ACC112 (cell line): Measurements from ENCODE around the gene AVL9.
"Not testable (repeated sequence)": the region's sequence is repeated elsewhere in the genome, so short reads cannot be mapped to it uniquely, and the experiment has no call there.

Experiments
- H2AFZ ChIP-seq: fragments of 200-600 bp; sonication (generic); one replicate; pipeline ENCODE4 v1.6.0; 2017; ENCODE audit warnings: antibody characterized with exemption, low read length; ENCODE audit not compliant: unreplicated experiment
- H3K27ac ChIP-seq: fragments of 200-600 bp; sonication (generic); 2 replicates; pipeline ENCODE4 v1.5.1; 2014; ENCODE audit warnings: low read depth, mild to moderate bottlenecking, antibody characterized with exemption, low read length, moderate library complexity
- H3K27me3 ChIP-seq: fragments of 200-600 bp; sonication (generic); 2 replicates; pipeline ENCODE4 v1.6.1; 2014; ENCODE audit warnings: mild to moderate bottlenecking, antibody characterized with exemption, low read length, moderate library complexity, mixed read lengths; ENCODE audit not compliant: insufficient read depth
- H3K36me3 ChIP-seq: fragments of 200-600 bp; sonication (generic); 2 replicates; pipeline ENCODE4 v1.6.1; 2016; ENCODE audit warnings: mild to moderate bottlenecking, antibody characterized with exemption, low read length, moderate library complexity, mixed read lengths; ENCODE audit not compliant: insufficient read depth
- H3K4me1 ChIP-seq: fragments of 200-600 bp; sonication (generic); one replicate; pipeline ENCODE4 v1.6.1; 2016; ENCODE audit warnings: low read length, mixed read lengths; ENCODE audit not compliant: insufficient read depth, unreplicated experiment, control insufficient read depth
- H3K4me3 ChIP-seq: fragments of 200-600 bp; sonication (generic); 2 replicates; pipeline ENCODE4 v1.5.1; 2014; ENCODE audit warnings: mild to moderate bottlenecking, low read depth, low read length
- H3K79me2 ChIP-seq: fragments of 200-600 bp; sonication (generic); one replicate; pipeline ENCODE4 v1.6.0; 2016; ENCODE audit warnings: low read length; ENCODE audit not compliant: control insufficient read depth, unreplicated experiment, insufficient read depth

AVL9 gene

DNA sequence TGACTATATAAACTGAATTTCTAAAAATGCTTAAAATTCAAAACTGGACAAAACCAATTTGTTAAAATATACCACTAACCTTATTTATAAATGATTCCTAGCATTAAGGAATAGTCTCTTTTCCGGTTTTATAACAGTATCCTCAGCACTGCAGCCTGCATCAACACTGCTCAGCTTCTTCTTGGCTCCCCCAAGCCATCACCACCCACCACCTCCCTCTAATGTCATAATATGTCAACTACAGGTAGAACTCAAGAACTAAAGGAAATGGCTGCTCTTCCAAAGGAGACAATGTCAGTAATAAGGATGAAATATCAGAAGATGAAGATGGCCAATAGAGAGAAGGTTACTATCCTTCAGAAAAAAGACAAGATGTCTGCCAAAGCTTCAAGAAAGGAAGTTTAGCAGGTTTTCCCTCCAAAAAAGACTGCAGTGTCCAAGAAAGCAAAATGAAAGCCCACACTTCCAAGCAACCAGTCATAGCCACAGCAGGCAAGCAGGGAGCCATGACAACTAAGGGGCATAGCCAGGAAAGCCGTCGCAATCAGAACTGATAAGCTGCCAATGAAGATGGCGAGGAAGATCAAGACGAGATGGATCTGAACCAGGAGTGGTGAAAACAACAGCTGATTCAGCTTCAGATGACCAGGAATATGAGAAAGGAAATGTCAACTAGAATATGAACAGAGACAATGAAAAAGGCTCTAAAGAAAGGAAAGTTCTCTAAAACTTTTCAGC, 141.6 kb downstream of the AVL9 start:
- H2AFZ ChIP-seq, H3K79me2 ChIP-seq, H3K4me1 ChIP-seq, H3K27ac ChIP-seq, H3K36me3 ChIP-seq, H3K27me3 ChIP-seq, H3K4me3 ChIP-seq: not testable (repeated sequence)

DNA sequence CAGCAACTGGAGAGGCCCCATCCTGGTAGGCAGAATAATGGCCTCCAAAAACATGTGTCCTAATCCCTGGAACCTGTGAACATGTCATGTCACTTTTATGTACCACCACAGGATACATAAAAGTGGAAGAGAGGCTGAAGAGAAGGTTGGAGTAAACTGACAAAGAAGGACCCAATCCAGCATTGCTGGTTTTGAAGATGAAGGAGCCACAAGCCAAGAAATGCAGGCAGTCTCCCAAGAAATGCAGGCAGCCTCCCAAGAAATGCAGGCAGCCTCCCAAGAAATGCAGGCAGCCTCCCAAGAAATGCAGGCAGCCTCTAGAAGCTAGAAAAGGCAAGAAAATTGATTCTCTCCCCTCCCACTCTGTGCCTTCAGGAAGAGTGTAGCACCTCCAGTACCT, 142.3 kb downstream of the AVL9 start:
- H3K36me3 ChIP-seq, H3K27ac ChIP-seq, H3K4me1 ChIP-seq, H2AFZ ChIP-seq, H3K27me3 ChIP-seq, H3K4me3 ChIP-seq, H3K79me2 ChIP-seq: not testable (repeated sequence)
